Endothelial cell of umbilical vein (primary cell): ENCODE measurements around the gene PSMB9. TPM values are rescaled to one million over a fixed set of nuclear protein-coding genes. Genes with fewer than 3 reads are reported as not detected.

ENCODE experiments used
- BruUV-seq: library from RNA; stranded (reverse); fragments of 400-500 nt; replicated peaks from 2 replicates; lab custom pipeline; 2021; lab: Mats Ljungman, UMichigan
- CTCF ChIA-PET: fragments of 300-600, 350-600 bp; sonication (Branson Sonifier 250); formaldehyde crosslinking; loops from one replicate; lab custom pipeline; 2021; ENCODE audit warnings: antibody characterized with exemption, inconsistent platforms; lab: Charles Lee
- POLR2A ChIA-PET: fragments of 300-600, 350-600 bp; sonication (Branson Sonifier 250); formaldehyde crosslinking; loops from one replicate; lab custom pipeline; 2021; ENCODE audit warnings: antibody characterized with exemption, inconsistent platforms; lab: Charles Lee
- DNase-seq: peaks from one replicate; pipeline ENCODE4 v3.0.0-alpha.2; 2011; ENCODE audit warnings: low read depth, low spot score
- FAIRE-seq: peaks from 2 replicates; lab custom pipeline; 2011; peaks lifted over from hg19 to GRCh38; lab: Jason Lieb, UNC
- H2AFZ ChIP-seq: 2 replicates; pipeline ENCODE4 v1.6.0; 2012; ENCODE audit warnings: low read depth, low read length, control low read depth, inconsistent platforms
- H3K27ac ChIP-seq: 2 replicates; pipeline ENCODE4 v1.5.1; 2011; ENCODE audit warnings: low read depth, mild to moderate bottlenecking, control low read depth, low read length, moderate library complexity; ENCODE audit not compliant: insufficient read depth
- H3K27me3 ChIP-seq, 2 experiments: 2 replicates each; pipeline versions ENCODE4 v1.6.0 to v1.6.1; 2011; ENCODE audit warnings: low read length in 2 of 2, mixed read lengths in 1 of 2; ENCODE audit not compliant: control insufficient read depth in 2 of 2, insufficient read depth in 2 of 2
- H3K36me3 ChIP-seq, 2 experiments: 2 replicates in 1 of 2; 3 replicates in 1 of 2; pipeline ENCODE4 v1.5.1; 2011; ENCODE audit warnings: low read length in 2 of 2, mild to moderate bottlenecking in 1 of 2, moderate library complexity in 1 of 2; ENCODE audit not compliant: control insufficient read depth in 2 of 2, insufficient read depth in 2 of 2; ENCODE audit errors: extremely low read depth in 1 of 2
- H3K4me1 ChIP-seq: 3 replicates; pipeline ENCODE4 v1.5.1; 2011; ENCODE audit warnings: mild to moderate bottlenecking, low read length; ENCODE audit not compliant: control insufficient read depth, insufficient read depth; ENCODE audit errors: extremely low read depth
- H3K4me2 ChIP-seq: 2 replicates; pipeline ENCODE4 v1.6.1; 2011; ENCODE audit warnings: low read length, control low read depth, mixed read lengths; ENCODE audit not compliant: insufficient read depth
- H3K4me3 ChIP-seq, 3 experiments: fragments of 200-600 bp in 1 of 3; sonication (generic), shearing (Covaris generic) in 1 of 3; replicated peaks in 1 of 3; 2 replicates each; pipeline ENCODE4 v1.5.1; 2011 to 2016; ENCODE audit warnings: control low read depth in 3 of 3, low read length in 3 of 3, mild to moderate bottlenecking in 2 of 3, inconsistent platforms in 1 of 3, low read depth in 1 of 3, moderate library complexity in 1 of 3; ENCODE audit not compliant: insufficient read depth in 1 of 3
- H3K79me2 ChIP-seq: 2 replicates; pipeline ENCODE4 v1.6.0; 2012; ENCODE audit warnings: low read length, inconsistent platforms; ENCODE audit not compliant: control insufficient read depth, insufficient read depth
- H3K9ac ChIP-seq: replicated peaks from 2 replicates; pipeline ENCODE3; 2011; ENCODE audit warnings: low read length, control low read depth; ENCODE audit not compliant: insufficient read depth; ENCODE audit errors: extremely low read depth
- H3K9me1 ChIP-seq: replicated peaks from 3 replicates; pipeline ENCODE4 v1.6.0; 2011; ENCODE audit warnings: mild to moderate bottlenecking, low read length; ENCODE audit not compliant: control insufficient read depth, insufficient read depth; ENCODE audit errors: extremely low read depth
- H3K9me3 ChIP-seq: replicated peaks from 2 replicates; pipeline ENCODE4 v1.5.1; 2012; ENCODE audit warnings: low read length, inconsistent platforms; ENCODE audit not compliant: control insufficient read depth, insufficient read depth
- H4K20me1 ChIP-seq: replicated peaks from 2 replicates; pipeline ENCODE3; 2011; ENCODE audit warnings: mild to moderate bottlenecking, low read length; ENCODE audit not compliant: control insufficient read depth, insufficient read depth; ENCODE audit errors: extremely low read depth
- EZH2 ChIP-seq: IDR thresholded peaks from 2 replicates; pipeline ENCODE4 v1.6.1; 2012; ENCODE audit warnings: borderline replicate concordance, low read depth, mild to moderate bottlenecking, moderate library complexity, low read length, inconsistent platforms; ENCODE audit not compliant: severe bottlenecking
- FOS ChIP-seq: IDR thresholded peaks from 2 replicates; pipeline ENCODE4 v1.6.1; 2011; ENCODE audit warnings: mild to moderate bottlenecking, low read length, moderate library complexity, borderline replicate concordance; ENCODE audit not compliant: insufficient read depth
- GATA2 ChIP-seq: IDR thresholded peaks from 2 replicates; pipeline ENCODE4 v1.7.0; 2011; ENCODE audit warnings: low read depth, mild to moderate bottlenecking, moderate library complexity, mixed read lengths, low read length; ENCODE audit not compliant: insufficient read length, insufficient read depth
- JUN ChIP-seq: IDR thresholded peaks from 2 replicates; pipeline ENCODE4 v1.6.1; 2011; ENCODE audit warnings: borderline replicate concordance, low read depth; ENCODE audit not compliant: insufficient read length, insufficient read depth
- MAX ChIP-seq: IDR thresholded peaks from 2 replicates; pipeline ENCODE4 v1.6.1; 2011; ENCODE audit not compliant: insufficient read depth, insufficient read length
- MYC ChIP-seq: IDR thresholded peaks from one replicate; pipeline ENCODE4 v1.6.1; 2011; ENCODE audit warnings: mild to moderate bottlenecking, low read depth, low read length
- POLR2A ChIP-seq: IDR thresholded peaks from 2 replicates; pipeline ENCODE4 v1.6.1; 2012; ENCODE audit warnings: low read depth, mild to moderate bottlenecking, control low read depth, low read length
- POLR2AphosphoS5 ChIP-seq: IDR thresholded peaks from 2 replicates; pipeline ENCODE4 v1.6.1; 2012; ENCODE audit warnings: low read depth, mild to moderate bottlenecking, control low read depth, low read length, moderate library complexity; ENCODE audit not compliant: insufficient read depth
- dilution Hi-C: fragments of 300-500 bp; cut with MboI; formaldehyde crosslinking; loops from one replicate; pipeline ENCODE4 v1.15.0; 2019; ENCODE audit warnings: low sequenced_read_pairs; ENCODE audit not compliant: extremely low pct_ligation_motif_present
- intact Hi-C: fragments of 100-400 bp; cut with micrococcal nuclease; formaldehyde crosslinking; loops from one replicate; pipeline ENCODE4 v1.10.0; 2022
- polyA plus RNA-seq, 4 experiments: library from polyadenylated mRNA; depleted of rRNA in 3 of 4; stranded (reverse) in 3 of 4; unstranded in 1 of 4; fragments of >200 nt; gene quantifications; 2 replicates each; pipeline versions ENCODE4 v1.2.1 to v1.2.3, GENCODE V29; 2011 to 2012; ENCODE audit warnings: missing spikeins in 1 of 4
- total RNA-seq: library from RNA; stranded (reverse); gene quantifications from 2 replicates; pipeline ENCODE4 v1.2.3, GENCODE V29; 2021
- TF ChIP-seq, protein P1 (sequence below), 2 donors: IDR thresholded peaks; 1 replicate in 1 of 2; 2 replicates in 1 of 2; pipeline ENCODE4 v1.5.1; 2011; ENCODE audit warnings: low read length in 2 of 2, mild to moderate bottlenecking in 2 of 2, moderate library complexity in 2 of 2, control low read depth in 1 of 2, inconsistent platforms in 1 of 2, low read depth in 1 of 2; ENCODE audit not compliant: insufficient read depth in 1 of 2; ENCODE audit errors: extremely low read depth in 1 of 2

Gene PSMB9
- total and polyA plus RNA-seq, 2 donors (not counting 3 experiments of a cell fraction or from before 2014, with no cell fraction given): 6.3 TPM

DNA sequence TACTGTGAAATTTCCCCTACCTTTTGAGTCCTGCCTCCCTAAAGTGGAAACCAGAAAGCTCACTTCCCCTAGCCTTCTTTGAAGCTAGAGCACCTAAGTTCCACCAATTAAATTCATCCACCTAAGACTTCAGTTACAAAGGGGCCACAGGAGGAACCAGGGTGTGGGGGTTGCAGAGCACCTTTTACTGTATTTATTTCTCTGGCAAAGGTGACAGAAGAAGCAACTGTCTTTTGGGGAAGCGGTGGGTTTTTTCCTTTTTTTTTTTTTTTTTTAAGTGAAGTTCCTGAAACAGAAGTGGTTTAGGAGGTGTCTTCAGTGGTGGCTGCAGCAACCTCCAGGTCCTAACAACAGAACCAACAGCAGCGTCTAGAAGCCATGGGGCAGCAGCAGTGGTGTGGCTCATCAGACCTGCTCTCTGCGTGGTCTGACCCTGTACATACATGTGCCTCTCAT is 13.1 kb downstream of the PSMB9 start:
- H3K27ac ChIP-seq: no peak overlapping the region
- dilution Hi-C loops: no loop called here
- H3K4me2 ChIP-seq: no peak overlapping the region
- intact Hi-C loops: loop anchor here (5.0 to 10.0 kb wide), 2 partner anchors 162 to 435 kb away; no protein-coding TSS in a partner anchor
- H3K9me3 ChIP-seq: no peaks in the 10 kb centered on the region
- TF ChIP-seq MYC (no peak), MAX (no peak), POLR2AphosphoS5 (no peak), FOS (no peak), JUN (no peak), POLR2A (no peak), GATA2 (no peak), EZH2 (peak; percentile 15)
- TF ChIP-seq, protein P1, sequence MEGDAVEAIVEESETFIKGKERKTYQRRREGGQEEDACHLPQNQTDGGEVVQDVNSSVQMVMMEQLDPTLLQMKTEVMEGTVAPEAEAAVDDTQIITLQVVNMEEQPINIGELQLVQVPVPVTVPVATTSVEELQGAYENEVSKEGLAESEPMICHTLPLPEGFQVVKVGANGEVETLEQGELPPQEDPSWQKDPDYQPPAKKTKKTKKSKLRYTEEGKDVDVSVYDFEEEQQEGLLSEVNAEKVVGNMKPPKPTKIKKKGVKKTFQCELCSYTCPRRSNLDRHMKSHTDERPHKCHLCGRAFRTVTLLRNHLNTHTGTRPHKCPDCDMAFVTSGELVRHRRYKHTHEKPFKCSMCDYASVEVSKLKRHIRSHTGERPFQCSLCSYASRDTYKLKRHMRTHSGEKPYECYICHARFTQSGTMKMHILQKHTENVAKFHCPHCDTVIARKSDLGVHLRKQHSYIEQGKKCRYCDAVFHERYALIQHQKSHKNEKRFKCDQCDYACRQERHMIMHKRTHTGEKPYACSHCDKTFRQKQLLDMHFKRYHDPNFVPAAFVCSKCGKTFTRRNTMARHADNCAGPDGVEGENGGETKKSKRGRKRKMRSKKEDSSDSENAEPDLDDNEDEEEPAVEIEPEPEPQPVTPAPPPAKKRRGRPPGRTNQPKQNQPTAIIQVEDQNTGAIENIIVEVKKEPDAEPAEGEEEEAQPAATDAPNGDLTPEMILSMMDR (IDR thresholded peaks at IDR 0.05; ENCODE audit: extremely low read depth in 1 of 2, insufficient read depth in 1 of 2, low read depth in 1 of 2, low read length in 2 of 2): no peak
- H3K4me3 ChIP-seq: no peak overlapping the region
- no peak for DNase-seq
- H3K9me1 ChIP-seq: no peaks in the 10 kb centered on the region
- CTCF ChIA-PET: interaction anchor here (1.0 to 6.1 kb wide), 22 partner anchors 10 to 452 kb away, joined by 3 to 397 read pairs (median 15); partner anchors contain the start of genes PSMB8, PSMB9, TAP1 and TAP2
- no TSS peak for BruUV-seq
- H3K4me1 ChIP-seq: no peaks in the 10 kb centered on the region
- no peak for FAIRE-seq
- no peak overlapping the region for H2AFZ ChIP-seq
- POLR2A ChIA-PET: interaction anchor here (1.1 kb wide), 1 partner anchor 105 kb away, joined by 4 read pairs; no protein-coding TSS in a partner anchor
- peaks cover 33 to 54% of the 10 kb centered on the region in 2 experiments for H3K27me3 ChIP-seq
- H4K20me1 ChIP-seq: no peaks in the 10 kb centered on the region
- no peak overlapping the region for H3K9ac ChIP-seq
- no peaks in the 10 kb centered on the region for H3K36me3 ChIP-seq
- no peaks in the 10 kb centered on the region for H3K79me2 ChIP-seq
